ENCODE data around the gene UMODL1. TPM values are rescaled to one million over a fixed set of nuclear protein-coding genes. Genes with fewer than 3 reads are reported as not detected.

Gene UMODL1
- total RNA-seq, 1 donor from 2014 or later = 0.49 TPM

DNA sequence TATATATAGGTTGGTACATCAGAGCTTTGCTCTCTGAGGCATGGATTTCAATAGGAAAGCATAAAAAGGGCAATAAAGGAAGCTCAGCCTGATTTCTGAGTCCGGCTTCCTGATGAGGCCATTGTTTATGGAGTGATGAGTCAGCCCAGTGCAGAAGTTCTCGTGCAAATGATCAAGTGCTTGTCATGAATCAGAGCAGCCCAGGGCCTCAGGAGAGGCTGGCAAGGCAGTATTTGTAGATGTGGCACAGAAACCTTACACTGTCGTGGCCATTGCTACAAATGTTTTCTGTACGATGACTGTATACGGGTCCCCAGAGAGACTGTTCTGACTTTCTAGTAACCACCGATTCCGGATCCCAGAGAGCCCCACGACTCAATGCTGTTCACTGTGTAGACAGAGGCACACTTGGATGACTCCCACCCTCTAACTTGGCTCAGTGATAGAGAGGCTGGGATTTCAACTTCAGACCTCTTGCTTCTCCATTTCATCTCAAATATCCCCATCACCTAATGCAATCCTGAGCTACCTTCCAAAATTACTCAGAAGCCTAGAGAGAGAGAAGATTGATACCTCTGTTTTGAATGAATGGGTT is 26.8 kb downstream of the UMODL1 start:
- Histone ChIP-seq H3K4me3 (no peak overlapping the region), H3K9me3 (no peaks in the 10 kb centered on the region), H3K27ac (no peak overlapping the region), H3K27me3 (no peaks in the 10 kb centered on the region), H3K36me3 (no peaks in the 10 kb centered on the region), H3K4me1 (peaks cover 13% of the 10 kb centered on the region)
- no peak for DNase-seq
- TF ChIP-seq, protein P1, sequence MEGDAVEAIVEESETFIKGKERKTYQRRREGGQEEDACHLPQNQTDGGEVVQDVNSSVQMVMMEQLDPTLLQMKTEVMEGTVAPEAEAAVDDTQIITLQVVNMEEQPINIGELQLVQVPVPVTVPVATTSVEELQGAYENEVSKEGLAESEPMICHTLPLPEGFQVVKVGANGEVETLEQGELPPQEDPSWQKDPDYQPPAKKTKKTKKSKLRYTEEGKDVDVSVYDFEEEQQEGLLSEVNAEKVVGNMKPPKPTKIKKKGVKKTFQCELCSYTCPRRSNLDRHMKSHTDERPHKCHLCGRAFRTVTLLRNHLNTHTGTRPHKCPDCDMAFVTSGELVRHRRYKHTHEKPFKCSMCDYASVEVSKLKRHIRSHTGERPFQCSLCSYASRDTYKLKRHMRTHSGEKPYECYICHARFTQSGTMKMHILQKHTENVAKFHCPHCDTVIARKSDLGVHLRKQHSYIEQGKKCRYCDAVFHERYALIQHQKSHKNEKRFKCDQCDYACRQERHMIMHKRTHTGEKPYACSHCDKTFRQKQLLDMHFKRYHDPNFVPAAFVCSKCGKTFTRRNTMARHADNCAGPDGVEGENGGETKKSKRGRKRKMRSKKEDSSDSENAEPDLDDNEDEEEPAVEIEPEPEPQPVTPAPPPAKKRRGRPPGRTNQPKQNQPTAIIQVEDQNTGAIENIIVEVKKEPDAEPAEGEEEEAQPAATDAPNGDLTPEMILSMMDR (IDR thresholded peaks at IDR 0.05) = no peak
- intact Hi-C loops (cut with DNase I) = no loop called here
- peak; percentile 86 for ATAC-seq

DNA sequence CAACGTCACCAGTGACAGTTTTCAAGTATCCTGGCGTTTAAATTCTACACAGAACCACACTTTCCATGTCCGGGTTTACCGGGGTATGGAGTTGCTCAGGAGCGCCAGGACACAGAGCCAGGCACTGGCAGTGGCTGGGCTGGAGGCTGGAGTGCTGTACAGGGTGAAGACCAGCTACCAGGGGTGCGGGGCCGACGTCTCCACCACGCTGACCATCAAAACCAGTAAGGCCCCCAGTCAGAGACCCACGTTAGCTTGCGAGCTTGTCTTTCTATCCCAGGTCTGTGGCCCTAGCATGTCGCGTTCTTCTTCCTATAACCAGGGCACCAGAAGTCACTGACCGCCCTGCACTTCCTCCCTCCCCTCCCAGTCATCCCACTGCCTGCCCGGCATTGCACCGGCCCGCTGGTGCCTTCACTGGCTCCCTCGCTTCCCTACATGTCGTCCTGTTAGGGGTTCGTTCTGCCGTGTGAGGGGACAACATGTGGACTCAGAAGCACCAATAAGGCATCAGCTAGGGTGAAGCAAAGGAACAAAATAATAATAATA is 27.9 kb downstream of the UMODL1 start:
- Histone ChIP-seq H3K27ac (no peak overlapping the region), H3K9me3 (no peaks in the 10 kb centered on the region), H3K27me3 (no peaks in the 10 kb centered on the region), H3K36me3 (no peaks in the 10 kb centered on the region), H3K4me3 (no peak overlapping the region), H3K4me1 (peaks cover 13% of the 10 kb centered on the region)
- DNase-seq (no peak), ATAC-seq (no peak)
- TF ChIP-seq, protein P1 (IDR thresholded peaks at IDR 0.05) = no peak
- intact Hi-C loops (cut with DNase I) = no loop called here

DNA sequence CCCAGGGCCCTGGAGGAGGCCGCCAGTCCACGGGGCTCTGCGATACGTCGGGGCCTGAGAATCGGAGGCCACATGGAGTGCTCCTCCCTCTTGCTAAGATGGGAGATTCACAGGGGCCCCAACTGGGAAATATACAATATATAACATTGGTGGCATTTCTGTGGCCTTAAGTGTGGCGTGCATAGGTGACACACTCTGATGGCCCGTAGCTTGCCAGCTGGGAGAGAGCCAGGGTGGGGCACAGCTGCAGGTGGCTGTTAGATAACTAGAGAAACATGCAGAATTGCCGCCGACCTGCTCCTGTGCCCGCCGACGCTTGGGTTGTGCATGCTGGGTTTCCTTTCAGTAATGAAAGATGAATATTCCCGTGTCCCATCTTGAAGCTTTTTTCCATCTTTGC is 30.1 kb downstream of the UMODL1 start:
- TF ChIP-seq, protein P1 (IDR thresholded peaks at IDR 0.05) = no peak
- Histone ChIP-seq H3K27ac (no peak overlapping the region), H3K36me3 (no peaks in the 10 kb centered on the region), H3K4me1 (peaks cover 13% of the 10 kb centered on the region), H3K27me3 (no peaks in the 10 kb centered on the region), H3K9me3 (no peaks in the 10 kb centered on the region), H3K4me3 (no peak overlapping the region)
- no peak for ATAC-seq
- intact Hi-C loops (cut with DNase I) = loop anchor here (10.0 kb wide), 1 partner anchor 286 kb away; no protein-coding TSS in a partner anchor
- no peak for DNase-seq

DNA sequence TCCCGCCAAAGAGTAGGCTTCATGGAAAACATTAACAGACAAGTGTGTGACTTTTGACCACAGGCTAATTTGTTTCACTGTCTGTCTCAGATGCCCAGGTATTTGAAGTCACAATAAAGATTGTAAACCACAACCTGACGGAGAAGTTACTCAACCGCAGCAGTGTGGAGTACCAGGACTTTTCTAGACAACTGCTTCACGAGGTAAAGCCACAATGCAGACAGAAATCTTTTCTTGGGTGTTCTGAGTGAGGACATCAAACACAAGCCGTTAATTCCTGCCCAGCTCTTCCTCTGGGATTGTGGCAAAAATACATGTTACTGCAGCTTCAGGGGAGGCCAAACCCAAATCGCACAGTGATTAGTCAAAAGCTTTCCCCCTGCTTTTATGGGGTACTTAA is 31.0 kb downstream of the UMODL1 start:
- ATAC-seq (no peak), DNase-seq (no peak)
- TF ChIP-seq, protein P1 (IDR thresholded peaks at IDR 0.05) = no peak
- no peaks in the 10 kb centered on the region for H3K27me3 ChIP-seq
- H3K9me3 ChIP-seq = no peaks in the 10 kb centered on the region
- peaks cover 13% of the 10 kb centered on the region for H3K4me1 ChIP-seq
- intact Hi-C loops (cut with DNase I) = loop anchor here (10.0 kb wide), 1 partner anchor 287 kb away; no protein-coding TSS in a partner anchor
- no peak overlapping the region for H3K27ac ChIP-seq
- no peak overlapping the region for H3K4me3 ChIP-seq
- no peaks in the 10 kb centered on the region for H3K36me3 ChIP-seq

DNA sequence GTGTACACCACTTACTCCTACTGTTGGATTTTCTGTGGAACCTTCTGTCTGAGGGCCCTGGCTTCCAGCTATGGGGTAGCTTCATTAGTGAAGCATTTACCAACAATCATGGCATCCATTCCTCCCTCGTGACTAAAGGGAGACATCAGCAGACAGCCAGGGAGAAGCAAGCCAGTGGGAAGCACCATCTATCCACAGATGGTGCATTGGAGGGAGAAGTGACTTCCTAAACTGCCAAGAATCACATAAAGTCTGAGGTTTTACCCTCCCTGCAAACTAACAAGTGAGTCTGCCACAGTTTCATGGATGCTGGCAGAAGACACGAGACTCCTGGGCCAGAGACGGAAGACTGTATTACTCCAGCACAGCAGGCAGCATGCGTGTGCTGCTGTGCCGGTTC is 31.4 kb downstream of the UMODL1 start:
- peaks cover 8% of the 10 kb centered on the region for H3K4me1 ChIP-seq
- no peak overlapping the region for H3K27ac ChIP-seq
- no peak for DNase-seq
- no peak for ATAC-seq
- H3K9me3 ChIP-seq = no peaks in the 10 kb centered on the region
- intact Hi-C loops (cut with DNase I) = loop anchor here (10.0 kb wide), 1 partner anchor 288 kb away; no protein-coding TSS in a partner anchor
- H3K36me3 ChIP-seq = no peaks in the 10 kb centered on the region
- H3K4me3 ChIP-seq = no peak overlapping the region
- H3K27me3 ChIP-seq = no peaks in the 10 kb centered on the region
- TF ChIP-seq, protein P1 (IDR thresholded peaks at IDR 0.05) = no peak
